ENCODE data around the gene NAMPT.

NAMPT gene

GRCh38 chr7:106294334-106294733 lies 9.6 kb upstream of the NAMPT start:
- no peak for DNase-seq (ENCODE audit: low read depth)
- H3K4me3 ChIP-seq (ENCODE audit: low read depth, low read length), result no peak overlapping the region
- no peak for TF ChIP-seq CTCF (IDR thresholded peaks at IDR 0.05; ENCODE audit: control insufficient read depth, extremely low read depth, insufficient read depth)

DNA sequence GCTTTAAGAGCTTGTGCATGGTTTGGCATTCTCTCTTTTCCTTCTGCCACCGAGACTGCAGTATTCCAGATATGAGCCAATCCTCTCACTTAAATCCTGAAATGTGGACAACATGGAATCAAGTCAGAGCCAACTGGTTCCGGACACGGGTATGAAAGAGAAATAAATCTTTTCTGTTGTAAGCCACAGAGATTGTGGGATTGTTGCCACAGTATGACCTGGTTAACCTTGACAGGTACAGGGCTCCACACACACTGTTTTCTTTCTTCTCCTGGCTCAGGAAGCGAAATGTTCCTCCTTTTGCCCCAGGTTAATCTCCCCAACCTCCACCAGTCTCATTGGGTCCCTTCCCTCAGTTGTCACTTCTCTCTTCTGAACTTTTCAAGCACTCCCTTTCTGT lies 6.5 kb upstream of the NAMPT start:
- no peak overlapping the region for H3K4me3 ChIP-seq (ENCODE audit: low read depth, low read length)
- TF ChIP-seq CTCF (IDR thresholded peaks at IDR 0.05; ENCODE audit: control insufficient read depth, extremely low read depth, insufficient read depth), result no peak

GRCh38 chr7:106290319-106290718 lies 5.5 kb upstream of the NAMPT start:
- no peak for DNase-seq (ENCODE audit: low read depth)
- no peak for TF ChIP-seq CTCF (IDR thresholded peaks at IDR 0.05; ENCODE audit: control insufficient read depth, extremely low read depth, insufficient read depth)
- H3K4me3 ChIP-seq (ENCODE audit: low read depth, low read length), result no peak overlapping the region

More for the DNA sequence above, 6.5 kb upstream of the NAMPT start:
- DNase-seq (ENCODE audit: low read depth), result no peak

DNA sequence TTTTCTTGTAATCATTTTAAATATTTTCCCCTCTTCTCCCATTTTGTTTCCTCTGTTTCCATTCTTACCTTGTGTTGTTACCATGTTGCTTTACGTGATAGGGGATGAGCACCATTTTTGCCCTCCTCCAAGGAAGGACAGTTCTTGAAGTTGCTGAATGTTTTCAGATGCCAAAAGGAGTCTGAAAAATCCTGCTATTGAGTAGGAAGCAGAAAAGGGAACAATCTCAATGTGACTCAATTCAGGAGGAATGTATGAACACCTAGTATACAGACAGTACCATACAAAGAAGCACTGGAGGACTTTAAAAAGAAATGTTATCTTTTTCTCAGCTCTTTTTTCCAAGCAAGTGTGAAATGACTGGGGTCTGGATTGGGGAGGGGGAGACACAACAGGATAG lies 5.1 kb upstream of the NAMPT start:
- DNase-seq (ENCODE audit: low read depth), result no peak
- TF ChIP-seq CTCF (IDR thresholded peaks at IDR 0.05; ENCODE audit: control insufficient read depth, extremely low read depth, insufficient read depth), result no peak
- no peak overlapping the region for H3K4me3 ChIP-seq (ENCODE audit: low read depth, low read length)

- no peak overlapping the region for H3K4me3 ChIP-seq (ENCODE audit: low read depth, low read length)
- TF ChIP-seq CTCF (IDR thresholded peaks at IDR 0.05; ENCODE audit: control insufficient read depth, extremely low read depth, insufficient read depth), result no peak
- no peak for DNase-seq (ENCODE audit: low read depth)
Observed at GRCh38 chr7:106288263-106288662, 3.5 kb upstream of the NAMPT start.

GRCh38 chr7:106287786-106288185 lies 3.0 kb upstream of the NAMPT start:
- no peak for TF ChIP-seq CTCF (IDR thresholded peaks at IDR 0.05; ENCODE audit: control insufficient read depth, extremely low read depth, insufficient read depth)
- no peak for DNase-seq (ENCODE audit: low read depth)
- H3K4me3 ChIP-seq (ENCODE audit: low read depth, low read length), result no peak overlapping the region

- TF ChIP-seq CTCF (IDR thresholded peaks at IDR 0.05; ENCODE audit: control insufficient read depth, extremely low read depth, insufficient read depth), result no peak
- H3K4me3 ChIP-seq (ENCODE audit: low read depth, low read length), result peak overlapping the region; percentile 80
- no peak for DNase-seq (ENCODE audit: low read depth)
Observed at GRCh38 chr7:106285855-106286492, 1.2 kb upstream of the NAMPT start.

All from LNCaP clone FGC (cell line).